A172 (cell line): ENCODE data around the gene TAS2R7. TPM values are rescaled to one million over a fixed set of nuclear protein-coding genes. Genes with fewer than 3 reads are reported as not detected.

Experiments
- total RNA-seq: library from RNA; depleted of rRNA; stranded (reverse); fragments of >200 nt; shearing (Covaris generic); gene quantifications from 2 replicates; pipeline ENCODE4 v1.2.3, GENCODE V29; 2014; rRNA removed

TAS2R7 gene
- total RNA-seq, 1 experiment from 2014 or later, result not detected

Other genes starting within 250 kb of the TAS2R7 start
- gene MAGOHB, start 189.0 kb downstream of the TAS2R7 start, total RNA-seq, result 28.6 and 35.9 TPM in 2 replicates
- 0.12 and 9.9 TPM in 2 replicates for gene STYK1, start 128.6 kb downstream of the TAS2R7 start, total RNA-seq
- gene YBX3, start 79.3 kb downstream of the TAS2R7 start, total RNA-seq, result 28.7 and 33.7 TPM in 2 replicates
- not detected in 2 replicates for gene TAS2R8, start 4.7 kb upstream of the TAS2R7 start, total RNA-seq
- not detected in 2 replicates for gene TAS2R9, start 7.5 kb upstream of the TAS2R7 start, total RNA-seq
- gene TAS2R10, start 23.7 kb upstream of the TAS2R7 start, total RNA-seq, result not detected in 2 replicates
- 0.28 TPM in 1 of 2 replicates, not detected in the other for gene PRR4, start 46.8 kb upstream of the TAS2R7 start, total RNA-seq
- 0.57 and 9.3 TPM in 2 replicates for gene PRH1, start 81.6 kb upstream of the TAS2R7 start, total RNA-seq
- gene TAS2R13, start 106.9 kb upstream of the TAS2R7 start, total RNA-seq, result 0.36 TPM in 1 of 2 replicates, not detected in the other
- gene PRH2, start 126.6 kb upstream of the TAS2R7 start, total RNA-seq, result not detected in 2 replicates
- 1.2 and 1.7 TPM in 2 replicates for gene TAS2R14, start 136.6 kb upstream of the TAS2R7 start, total RNA-seq
- not detected in 2 replicates for gene TAS2R50, start 184.3 kb upstream of the TAS2R7 start, total RNA-seq
- gene TAS2R20, start 195.7 kb upstream of the TAS2R7 start, total RNA-seq, result 0.46 and 0.79 TPM in 2 replicates
- 0.12 and 1.3 TPM in 2 replicates for gene TAS2R19, start 220.0 kb upstream of the TAS2R7 start, total RNA-seq
- 1.1 and 2.5 TPM in 2 replicates for gene TAS2R31, start 228.8 kb upstream of the TAS2R7 start, total RNA-seq